Tibial artery (tissue), 4 donors: ENCODE measurements around the gene CRK.

Source experiments
- DNase-seq, 2 donors: peaks; one replicate each; pipeline ENCODE4 v3.0.0-alpha.2; 2019
- H3K27ac ChIP-seq, 2 donors: fragments of 200-600 bp; sonication (generic) in 1 of 2; 1 replicate in 1 of 2; 2 replicates in 1 of 2; pipeline ENCODE4 v1.5.1; 2018 to 2019; ENCODE audit warnings: mild to moderate bottlenecking in 1 of 2
- H3K27me3 ChIP-seq, 2 donors: fragments of 200-600 bp; sonication (generic) in 1 of 2; one replicate each; pipeline versions ENCODE4 v1.5.1 to v1.6.0; 2016 to 2019
- H3K36me3 ChIP-seq, 3 donors: fragments of 200-600 bp; sonication (generic) in 2 of 3; one replicate each; pipeline ENCODE4 v1.5.1; 2016 to 2019; ENCODE audit warnings: mild to moderate bottlenecking in 2 of 3
- H3K4me1 ChIP-seq, 4 donors: fragments of 200-600 bp; sonication (generic) in 2 of 4; 1 replicate in 3 of 4; 2 replicates in 1 of 4; pipeline ENCODE4 v1.5.1; 2016 to 2019
- H3K4me3 ChIP-seq, 2 donors: fragments of 200-600 bp; sonication (generic) in 1 of 2; 1 replicate in 1 of 2; 2 replicates in 1 of 2; pipeline ENCODE4 v1.5.1; 2018 to 2019; ENCODE audit warnings: mild to moderate bottlenecking in 2 of 2
- H3K9me3 ChIP-seq, 3 donors: fragments of 200-600 bp; sonication (generic) in 1 of 3; one replicate each; pipeline ENCODE4 v1.5.1; 2016 to 2019
- intact Hi-C: fragments of 100-400 bp; cut with DNase I; formaldehyde crosslinking; loops from one replicate; pipeline ENCODE4 v1.15.0; 2023; ENCODE audit warnings: low total_unique reads
- TF ChIP-seq, protein P1 (sequence below), 2 experiments: fragments of 200-600 bp in 1 of 2; fragments of 450-650 bp in 1 of 2; IDR thresholded peaks; one replicate each; pipeline ENCODE4 v1.5.1; 2017 to 2019; ENCODE audit warnings: antibody characterized with exemption in 2 of 2, mild to moderate bottlenecking in 1 of 2, moderate library complexity in 1 of 2

The CRK gene

DNA sequence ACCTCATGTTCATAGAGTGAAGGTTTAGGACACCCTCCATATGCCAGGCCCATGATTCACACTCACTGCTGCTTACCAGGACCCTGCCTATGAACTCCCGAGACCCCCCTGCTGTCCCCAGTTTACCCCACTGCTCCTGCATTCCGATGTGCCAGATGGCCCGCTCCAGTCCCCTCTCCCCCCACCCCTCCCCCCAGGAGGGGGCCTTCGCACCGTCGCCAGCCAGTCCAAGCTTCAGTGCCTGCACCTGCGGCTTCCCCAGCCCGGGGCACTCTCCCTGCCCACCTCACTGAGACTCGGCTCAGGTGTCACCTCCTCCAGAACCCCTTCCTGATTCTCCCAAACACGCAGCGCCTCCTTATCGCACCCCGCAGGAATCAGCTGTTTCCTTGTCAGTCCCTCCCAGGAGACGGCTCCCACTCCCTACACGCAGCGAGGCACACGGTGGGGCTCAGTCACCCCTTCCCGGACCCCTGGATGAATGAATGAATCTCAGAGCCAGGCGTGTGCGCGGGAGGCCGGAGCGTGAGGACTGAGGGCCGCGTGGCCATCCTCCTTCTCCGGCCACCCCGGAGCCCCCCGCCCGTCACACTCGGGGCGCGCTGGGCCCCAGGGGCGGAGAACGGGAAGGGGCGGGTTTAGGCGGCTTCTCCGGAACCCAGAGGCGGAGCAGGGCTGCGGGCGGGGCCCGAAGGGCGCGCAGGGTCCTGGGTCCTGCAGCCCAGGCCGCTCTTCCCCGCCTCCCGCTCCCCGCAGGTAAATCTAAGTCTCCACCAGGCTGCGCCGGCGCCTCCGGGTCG lies 34.8 kb upstream of the CRK start:
- Histone ChIP-seq H3K27me3 (no peaks in the 10 kb centered on the region), H3K9me3 (no peaks in the 10 kb centered on the region), H3K36me3 (peaks cover 0 to 4% (median 3%) of the 10 kb centered on the region in 3 donors), H3K27ac (peak overlapping the region; percentile 99), H3K4me3 (peak overlapping the region; percentile 69 to 73), H3K4me1 (peaks cover 5 to 89% (median 82%) of the 10 kb centered on the region in 4 donors)
- TF ChIP-seq, protein P1, sequence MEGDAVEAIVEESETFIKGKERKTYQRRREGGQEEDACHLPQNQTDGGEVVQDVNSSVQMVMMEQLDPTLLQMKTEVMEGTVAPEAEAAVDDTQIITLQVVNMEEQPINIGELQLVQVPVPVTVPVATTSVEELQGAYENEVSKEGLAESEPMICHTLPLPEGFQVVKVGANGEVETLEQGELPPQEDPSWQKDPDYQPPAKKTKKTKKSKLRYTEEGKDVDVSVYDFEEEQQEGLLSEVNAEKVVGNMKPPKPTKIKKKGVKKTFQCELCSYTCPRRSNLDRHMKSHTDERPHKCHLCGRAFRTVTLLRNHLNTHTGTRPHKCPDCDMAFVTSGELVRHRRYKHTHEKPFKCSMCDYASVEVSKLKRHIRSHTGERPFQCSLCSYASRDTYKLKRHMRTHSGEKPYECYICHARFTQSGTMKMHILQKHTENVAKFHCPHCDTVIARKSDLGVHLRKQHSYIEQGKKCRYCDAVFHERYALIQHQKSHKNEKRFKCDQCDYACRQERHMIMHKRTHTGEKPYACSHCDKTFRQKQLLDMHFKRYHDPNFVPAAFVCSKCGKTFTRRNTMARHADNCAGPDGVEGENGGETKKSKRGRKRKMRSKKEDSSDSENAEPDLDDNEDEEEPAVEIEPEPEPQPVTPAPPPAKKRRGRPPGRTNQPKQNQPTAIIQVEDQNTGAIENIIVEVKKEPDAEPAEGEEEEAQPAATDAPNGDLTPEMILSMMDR (IDR thresholded peaks at IDR 0.05): no peak
- DNase-seq: peak; percentile 48 to 82
- intact Hi-C loops: loop anchor here (1.0 to 5.0 kb wide), 2 partner anchors 25 to 34 kb away; partner anchors contain the start of genes CRK and INPP5K

- peaks cover 5 to 82% (median 73%) of the 10 kb centered on the region in 4 donors for H3K4me1 ChIP-seq
- DNase-seq: no peak
- TF ChIP-seq, protein P1 (IDR thresholded peaks at IDR 0.05): no peak
- H3K4me3 ChIP-seq: peak overlapping the region; percentile 84 to 87
- no peaks in the 10 kb centered on the region for H3K27me3 ChIP-seq
- intact Hi-C loops: no loop called here
- no peaks in the 10 kb centered on the region for H3K9me3 ChIP-seq
- H3K27ac ChIP-seq: peak overlapping the region; percentile 99
- H3K36me3 ChIP-seq: peaks cover 0 to 5% (median 4%) of the 10 kb centered on the region in 3 donors
Observed at GRCh38 chr17:1488826-1489270, 32.8 kb upstream of the CRK start.

DNA sequence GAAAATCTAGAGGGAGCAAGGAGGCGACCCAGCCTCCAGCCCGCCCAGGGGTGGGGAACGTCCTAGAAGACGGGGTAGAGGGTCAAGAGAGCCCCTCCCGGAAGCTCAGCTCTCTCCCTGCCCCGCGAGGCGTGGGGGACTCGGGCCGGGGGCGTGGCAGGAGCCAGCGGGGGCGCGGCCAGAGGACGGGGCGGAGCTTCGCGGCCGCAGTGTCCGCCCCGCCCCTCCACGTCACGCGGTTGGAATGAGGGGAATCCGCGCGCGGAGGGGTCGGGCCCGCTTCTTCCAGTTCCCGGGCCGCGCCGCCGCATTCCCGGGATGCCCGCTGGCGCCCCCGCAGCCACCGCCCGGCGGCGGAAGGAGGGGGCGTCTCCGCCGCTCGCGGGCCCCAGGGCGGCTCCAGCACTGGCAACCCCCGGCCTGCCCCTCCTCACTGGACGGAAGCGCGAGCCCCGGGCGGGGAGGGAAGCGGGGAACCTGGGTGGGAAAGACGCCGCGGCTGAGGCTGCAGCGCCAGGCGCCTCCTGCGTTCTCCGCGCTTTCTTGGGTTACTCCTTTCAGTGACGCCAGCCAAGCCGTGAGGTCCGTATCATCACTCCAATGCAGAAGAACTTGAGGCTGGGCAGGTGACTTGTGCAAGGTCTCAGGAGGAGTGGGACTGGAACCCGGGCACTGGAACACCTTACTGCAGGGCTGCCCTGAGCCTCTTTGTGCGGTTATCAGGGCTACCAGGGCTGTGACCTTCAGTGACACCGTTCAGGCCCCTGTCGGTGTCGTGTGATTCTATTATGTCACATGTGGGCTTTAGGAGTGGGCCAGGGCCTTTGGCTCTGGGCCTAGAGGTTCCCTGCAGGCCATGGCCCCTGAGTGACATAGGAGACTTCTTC lies 32.1 kb upstream of the CRK start:
- H3K36me3 ChIP-seq: peaks cover 3 to 11% (median 11%) of the 10 kb centered on the region in 3 donors
- peaks cover 5 to 82% (median 72%) of the 10 kb centered on the region in 4 donors for H3K4me1 ChIP-seq
- peak; percentile 80 to 93 for DNase-seq
- peak overlapping the region; percentile 99 for H3K27ac ChIP-seq
- TF ChIP-seq, protein P1 (IDR thresholded peaks at IDR 0.05): no peak
- H3K9me3 ChIP-seq: no peaks in the 10 kb centered on the region
- intact Hi-C loops: no loop called here
- peak overlapping the region; percentile 84 to 87 for H3K4me3 ChIP-seq
- H3K27me3 ChIP-seq: no peaks in the 10 kb centered on the region

GRCh38 chr17:1486802-1487695 lies 31.0 kb upstream of the CRK start:
- H3K27me3 ChIP-seq: no peaks in the 10 kb centered on the region
- peak overlapping the region; percentile 84 to 87 for H3K4me3 ChIP-seq
- H3K4me1 ChIP-seq: peaks cover under 1 to 78% (median 67%) of the 10 kb centered on the region in 4 donors
- H3K9me3 ChIP-seq: no peaks in the 10 kb centered on the region
- intact Hi-C loops: no loop called here
- H3K27ac ChIP-seq: peak overlapping the region; percentile 99
- peak; percentile 87 to 96 for DNase-seq
- H3K36me3 ChIP-seq: peaks cover 8 to 21% (median 20%) of the 10 kb centered on the region in 3 donors
- TF ChIP-seq, protein P1 (IDR thresholded peaks at IDR 0.05): no peak
